IMR-90 (cell line): ENCODE measurements around the gene NKX6-2. TPM values are rescaled to one million over a fixed set of nuclear protein-coding genes. Genes with fewer than 3 reads are reported as not detected.

Experiments used
- ATAC-seq: fragments of 200-7000 bp; cut with Tn5 transposase; 2 replicates; pipeline ENCODE4 v1.9.1; 2020; ENCODE audit warnings: low read depth, mild to moderate bottlenecking, moderate library complexity
- BruUV-seq: library from RNA; stranded (reverse); fragments of 400-500 nt; replicated peaks from 2 replicates; lab custom pipeline; 2021; lab: Mats Ljungman, UMichigan
- CTCF ChIA-PET: fragments of 300-600 bp; formaldehyde crosslinking; extraction: SDS; loops from one replicate; lab custom pipeline; 2021; ENCODE audit warnings: antibody characterized with exemption; lab: Yijun Ruan, JAX
- POLR2A ChIA-PET: fragments of 300-600 bp; sonication (Branson Sonifier 250); formaldehyde crosslinking; loops from one replicate; lab custom pipeline; 2022; ENCODE audit warnings: antibody characterized with exemption; ENCODE audit not compliant: unreplicated experiment; lab: Charles Lee
- DNase-seq: peaks from one replicate; pipeline ENCODE4 v3.0.0; 2013
- H2AFZ ChIP-seq: replicated peaks from 2 replicates; pipeline ENCODE3; 2013; ENCODE audit warnings: low read length, mild to moderate bottlenecking; ENCODE audit not compliant: poor library complexity
- H2AK5ac ChIP-seq: 2 replicates; pipeline ENCODE4 v1.6.1; 2013; ENCODE audit warnings: low read depth, low read length, inconsistent platforms
- H2AK9ac ChIP-seq: replicated peaks from 2 replicates; pipeline ENCODE3; 2013; ENCODE audit warnings: mild to moderate bottlenecking, low read depth, low read length, moderate library complexity; ENCODE audit not compliant: poor library complexity
- H2BK120ac ChIP-seq: 2 replicates; pipeline ENCODE4 v1.6.1; 2013; ENCODE audit warnings: low read depth, low read length, inconsistent platforms
- H2BK15ac ChIP-seq: 3 replicates; pipeline ENCODE4 v1.6.1; 2013; ENCODE audit warnings: low read depth, low read length, inconsistent platforms
- H2BK20ac ChIP-seq: 2 replicates; pipeline ENCODE4 v1.6.1; 2013; ENCODE audit warnings: low read depth, mild to moderate bottlenecking, inconsistent platforms, low read length, moderate library complexity
- H2BK5ac ChIP-seq: 2 replicates; pipeline ENCODE4 v1.6.1; 2013; ENCODE audit warnings: mild to moderate bottlenecking, low read depth, low read length, inconsistent platforms; ENCODE audit not compliant: poor library complexity, severe bottlenecking
- H3K14ac ChIP-seq: replicated peaks from 2 replicates; pipeline ENCODE4 v1.6.1; 2013; ENCODE audit warnings: low read depth, low read length, inconsistent platforms
- H3K18ac ChIP-seq: 2 replicates; pipeline ENCODE4 v1.6.1; 2013; ENCODE audit warnings: low read depth, low read length, control low read depth
- H3K23ac ChIP-seq: 2 replicates; pipeline ENCODE4 v1.6.1; 2013; ENCODE audit warnings: low read depth, low read length, inconsistent platforms
- H3K27ac ChIP-seq: 2 replicates; pipeline ENCODE4 v1.5.1; 2013; ENCODE audit warnings: mild to moderate bottlenecking, control low read depth, low read length; ENCODE audit not compliant: insufficient read depth
- H3K27me3 ChIP-seq: 2 replicates; pipeline ENCODE4 v1.6.1; 2013; ENCODE audit warnings: low read length; ENCODE audit not compliant: control insufficient read depth, insufficient read depth
- H3K36me3 ChIP-seq: 2 replicates; pipeline ENCODE4 v1.6.1; 2013; ENCODE audit warnings: low read length, mixed read lengths; ENCODE audit not compliant: control insufficient read depth, insufficient read depth
- H3K4ac ChIP-seq: 2 replicates; pipeline ENCODE4 v1.6.1; 2013; ENCODE audit warnings: low read depth, low read length, inconsistent platforms
- H3K4me1 ChIP-seq: 2 replicates; pipeline ENCODE4 v1.6.1; 2013; ENCODE audit warnings: low read length, mixed read lengths; ENCODE audit not compliant: control insufficient read depth, insufficient read depth
- H3K4me2 ChIP-seq: 2 replicates; pipeline ENCODE4 v1.6.1; 2013; ENCODE audit warnings: low read depth, mild to moderate bottlenecking, control low read depth, low read length, moderate library complexity
- H3K4me3 ChIP-seq: 2 replicates; pipeline ENCODE4 v1.5.1; 2013; ENCODE audit warnings: low read depth, mild to moderate bottlenecking, control low read depth, low read length, moderate library complexity; ENCODE audit not compliant: insufficient read depth
- H3K56ac ChIP-seq: 2 replicates; pipeline ENCODE4 v1.6.1; 2013; ENCODE audit warnings: low read length, inconsistent platforms; ENCODE audit not compliant: insufficient read depth; ENCODE audit errors: extremely low read depth
- H3K79me1 ChIP-seq, 2 experiments: 2 replicates each; pipeline ENCODE4 v1.6.1; 2013; ENCODE audit warnings: low read length in 2 of 2, inconsistent platforms in 1 of 2, low read depth in 1 of 2
- H3K9ac ChIP-seq: 2 replicates; pipeline ENCODE4 v1.6.1; 2013; ENCODE audit warnings: low read depth, low read length, control low read depth
- H3K9me1 ChIP-seq: 2 replicates; pipeline ENCODE4 v1.6.1; 2013; ENCODE audit warnings: low read length, inconsistent platforms; ENCODE audit not compliant: insufficient read depth
- H3K9me3 ChIP-seq: 2 replicates; pipeline ENCODE4 v1.6.1; 2013; ENCODE audit warnings: low read length; ENCODE audit not compliant: control insufficient read depth, insufficient read depth
- H4K20me1 ChIP-seq: 2 replicates; pipeline ENCODE4 v1.6.1; 2013; ENCODE audit warnings: low read length, inconsistent platforms; ENCODE audit not compliant: insufficient read depth
- H4K5ac ChIP-seq: 2 replicates; pipeline ENCODE4 v1.6.1; 2013; ENCODE audit warnings: mild to moderate bottlenecking, low read depth, low read length, control low read depth
- H4K8ac ChIP-seq, 2 experiments: 2 replicates each; pipeline ENCODE4 v1.6.1; 2013; ENCODE audit warnings: low read depth in 2 of 2, low read length in 2 of 2, control low read depth in 1 of 2, inconsistent platforms in 1 of 2
- H4K91ac ChIP-seq: 2 replicates; pipeline ENCODE4 v1.6.1; 2013; ENCODE audit warnings: low read depth, low read length, inconsistent platforms; ENCODE audit not compliant: insufficient read depth
- BHLHE40 ChIP-seq: fragments of 150-350 bp; IDR thresholded peaks from 2 replicates; pipeline ENCODE4 v1.6.1; 2016; ENCODE audit warnings: mild to moderate bottlenecking, low read depth, low read length
- CEBPB ChIP-seq: IDR thresholded peaks from 2 replicates; pipeline ENCODE4 v1.6.1; 2012; ENCODE audit warnings: low read depth, low read length, improper control_type of control experiment
- MAFK ChIP-seq: IDR thresholded peaks from 2 replicates; pipeline ENCODE4 v1.6.1; 2012; ENCODE audit warnings: low read depth, low read length, improper control_type of control experiment
- MXI1 ChIP-seq: IDR thresholded peaks from 2 replicates; pipeline ENCODE4 v1.6.1; 2012; ENCODE audit warnings: low read depth, mild to moderate bottlenecking, low read length, moderate library complexity, borderline replicate concordance
- RAD21 ChIP-seq: IDR thresholded peaks from 2 replicates; pipeline ENCODE4 v1.6.1; 2012; ENCODE audit warnings: low read length, improper control_type of control experiment
- RCOR1 ChIP-seq: IDR thresholded peaks from 2 replicates; pipeline ENCODE4 v1.6.1; 2012; ENCODE audit warnings: mild to moderate bottlenecking, low read length, improper control_type of control experiment; ENCODE audit not compliant: insufficient replicate concordance
- RFX5 ChIP-seq: IDR thresholded peaks from 2 replicates; pipeline ENCODE4 v1.8.0; 2012; ENCODE audit warnings: low read depth, mild to moderate bottlenecking, low read length, moderate library complexity
- WGBS, 2 experiments: methylation state at CpG; one replicate each; pipeline versions ENCODE4 v1.1.5 to v1.1.7; 2013; ENCODE audit warnings: missing lambda C conversion rate in 2 of 2; ENCODE audit not compliant: insufficient read length in 1 of 2; ENCODE audit errors: extremely low coverage in 2 of 2; 5-methylcytosine and 5-hydroxymethylcytosine counted together
- dilution Hi-C: fragments of 300-500 bp; cut with HindIII; formaldehyde crosslinking; loops from one replicate; pipeline ENCODE4 v1.14.3; 2018; ENCODE audit warnings: low sequenced_read_pairs; ENCODE audit not compliant: unreplicated experiment
- in situ Hi-C: fragments of 300-500 bp; cut with MboI; formaldehyde crosslinking; loops from 3 replicates; pipeline ENCODE4 v1.14.3; 2019; ENCODE audit warnings: low sequenced_read_pairs, inconsistent platforms, mixed read lengths
- intact Hi-C: fragments of 100-400 bp; cut with micrococcal nuclease; formaldehyde crosslinking; loops from 2 replicates; pipeline ENCODE4 v1.10.0; 2022
- polyA plus RNA-seq, 3 experiments: library from polyadenylated mRNA; depleted of rRNA; stranded (reverse); fragments of >200 nt; gene quantifications; 2 replicates each; pipeline ENCODE4 v1.2.3, GENCODE V29; 2012; ENCODE audit warnings: low replicate concordance in 1 of 3
- total RNA-seq: library from RNA; depleted of rRNA; stranded (reverse); fragments of >200 nt; gene quantifications from 2 replicates; pipeline ENCODE4 v1.2.3, GENCODE V29; 2012
- TF ChIP-seq, protein P1 (sequence below): fragments of 150-350 bp; IDR thresholded peaks from 2 replicates; pipeline ENCODE4 v1.6.1; 2017; ENCODE audit warnings: mild to moderate bottlenecking, antibody characterized with exemption, low read length, low read depth

The NKX6-2 gene
- total and polyA plus RNA-seq, 2 of the 4 experiments (the other 2 are of a cell fraction), result not detected

DNA sequence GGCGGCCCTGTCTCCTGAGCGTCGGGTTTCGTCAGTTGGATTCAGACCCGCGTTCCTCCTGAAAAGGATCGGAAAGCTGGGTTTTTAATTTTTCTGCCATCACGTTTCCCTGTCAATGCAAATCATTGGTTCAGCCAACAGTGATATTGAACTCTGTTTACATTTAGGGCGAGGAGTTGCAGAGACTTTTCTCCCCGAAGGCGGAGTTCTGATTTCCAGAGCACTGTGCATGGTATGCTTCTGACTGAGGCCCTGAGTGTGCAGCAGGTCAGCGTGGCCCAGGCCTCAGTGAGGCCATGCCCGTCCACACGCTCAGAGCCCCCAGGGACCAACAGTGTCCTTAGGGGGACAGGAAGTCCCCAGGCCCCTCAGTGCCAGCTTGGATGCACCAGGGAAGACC lies 27.1 kb downstream of the NKX6-2 start:
- Histone ChIP-seq H3K23ac (no peak overlapping the region), H3K4ac (no peak overlapping the region), H2AK5ac (no peak overlapping the region), H2BK20ac (no peak overlapping the region), H3K79me1 (0 out of 4 replicates have a peak, but pooled peaks cover 0 to 4% of the 10 kb centered on the region in 2 experiments), H3K27me3 (no peaks in the 10 kb centered on the region), H3K27ac (no peak overlapping the region), H3K9ac (no peak overlapping the region), H2AK9ac (no peak overlapping the region), H3K4me2 (no peak overlapping the region), H4K20me1 (no peaks in the 10 kb centered on the region), H4K91ac (no peak overlapping the region), H3K14ac (no peak overlapping the region), H3K56ac (no peak overlapping the region), H3K18ac (no peak overlapping the region), H4K8ac (no peak overlapping the region), H2BK5ac (no peak overlapping the region), H3K4me1 (no peaks in the 10 kb centered on the region), H3K36me3 (peaks cover 12% of the 10 kb centered on the region), H3K4me3 (no peak overlapping the region), H2AFZ (no peak overlapping the region), H2BK120ac (no peak overlapping the region), H3K9me1 (peaks cover 15% of the 10 kb centered on the region), H2BK15ac (no peak overlapping the region), H4K5ac (no peak overlapping the region), H3K9me3 (no peaks in the 10 kb centered on the region; the same call in 1 of the 2 replicates)
- CTCF ChIA-PET, result no interaction called here
- WGBS, 2 experiments, result 90% methylated on average over 6 of the region's 14 CpGs; no CpG with 5 or more reads in 1 of the 2 experiments
- intact Hi-C loops (no loop called here), dilution Hi-C loops (no loop called here), in situ Hi-C loops (no loop called here)
- DNase-seq (no peak), ATAC-seq (no peak)
- POLR2A ChIA-PET, result no interaction called here
- TF ChIP-seq RAD21, result no peak
- TF ChIP-seq MAFK, result no peak
- no peak for TF ChIP-seq CEBPB
- TF ChIP-seq MXI1, result no peak
- TF ChIP-seq BHLHE40, result no peak
- no peak for TF ChIP-seq RFX5
- TF ChIP-seq, protein P1, sequence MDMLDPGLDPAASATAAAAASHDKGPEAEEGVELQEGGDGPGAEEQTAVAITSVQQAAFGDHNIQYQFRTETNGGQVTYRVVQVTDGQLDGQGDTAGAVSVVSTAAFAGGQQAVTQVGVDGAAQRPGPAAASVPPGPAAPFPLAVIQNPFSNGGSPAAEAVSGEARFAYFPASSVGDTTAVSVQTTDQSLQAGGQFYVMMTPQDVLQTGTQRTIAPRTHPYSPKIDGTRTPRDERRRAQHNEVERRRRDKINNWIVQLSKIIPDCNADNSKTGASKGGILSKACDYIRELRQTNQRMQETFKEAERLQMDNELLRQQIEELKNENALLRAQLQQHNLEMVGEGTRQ, result no peak
- no peak for TF ChIP-seq RCOR1
- BruUV-seq, result no TSS peak
